C4-2B (cell line): ENCODE data around the gene FNIP2.

Experiments
- ZFX ChIP-seq: fragments of 450-650 bp; IDR thresholded peaks from 2 replicates; pipeline ENCODE4 v1.6.1; 2017
- TF ChIP-seq, protein P1 (sequence below): fragments of 450-650 bp; conservative IDR thresholded peaks from 2 replicates; pipeline ENCODE4 v1.5.1; 2017; ENCODE audit warnings: mild to moderate bottlenecking

DNA sequence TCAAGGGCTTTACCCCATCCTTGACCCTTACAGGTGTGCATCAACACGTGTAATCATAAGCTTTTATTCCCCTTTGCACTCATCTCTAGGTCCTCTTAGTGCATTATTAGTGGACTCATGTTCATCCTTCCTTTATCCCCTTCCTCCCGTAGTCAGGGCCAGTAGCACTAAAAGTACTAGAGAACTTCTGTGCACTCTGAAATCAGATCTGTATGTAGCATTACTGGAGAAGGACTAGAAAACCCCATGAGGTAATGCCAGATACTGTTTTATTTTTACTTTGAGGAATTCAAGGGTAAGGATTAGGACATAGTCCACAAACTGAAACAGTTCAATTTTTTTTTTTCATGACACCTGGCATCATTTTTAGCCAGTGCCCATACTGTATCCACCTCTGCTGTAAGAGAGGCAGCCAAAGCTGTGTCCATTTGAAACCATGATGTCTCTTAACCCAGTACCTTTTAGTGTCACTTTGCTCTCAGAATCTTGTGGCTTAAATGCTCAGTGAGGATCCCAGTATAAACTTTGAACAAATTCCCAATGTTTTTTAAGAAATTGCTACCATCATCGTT lies 134.7 kb downstream of the FNIP2 start:
- TF ChIP-seq, protein P1, sequence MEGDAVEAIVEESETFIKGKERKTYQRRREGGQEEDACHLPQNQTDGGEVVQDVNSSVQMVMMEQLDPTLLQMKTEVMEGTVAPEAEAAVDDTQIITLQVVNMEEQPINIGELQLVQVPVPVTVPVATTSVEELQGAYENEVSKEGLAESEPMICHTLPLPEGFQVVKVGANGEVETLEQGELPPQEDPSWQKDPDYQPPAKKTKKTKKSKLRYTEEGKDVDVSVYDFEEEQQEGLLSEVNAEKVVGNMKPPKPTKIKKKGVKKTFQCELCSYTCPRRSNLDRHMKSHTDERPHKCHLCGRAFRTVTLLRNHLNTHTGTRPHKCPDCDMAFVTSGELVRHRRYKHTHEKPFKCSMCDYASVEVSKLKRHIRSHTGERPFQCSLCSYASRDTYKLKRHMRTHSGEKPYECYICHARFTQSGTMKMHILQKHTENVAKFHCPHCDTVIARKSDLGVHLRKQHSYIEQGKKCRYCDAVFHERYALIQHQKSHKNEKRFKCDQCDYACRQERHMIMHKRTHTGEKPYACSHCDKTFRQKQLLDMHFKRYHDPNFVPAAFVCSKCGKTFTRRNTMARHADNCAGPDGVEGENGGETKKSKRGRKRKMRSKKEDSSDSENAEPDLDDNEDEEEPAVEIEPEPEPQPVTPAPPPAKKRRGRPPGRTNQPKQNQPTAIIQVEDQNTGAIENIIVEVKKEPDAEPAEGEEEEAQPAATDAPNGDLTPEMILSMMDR = no peak
- no peak for TF ChIP-seq ZFX
